CMK (cell line): ENCODE measurements around the gene C4orf54.

Experiments
- DNase-seq: peaks from one replicate; pipeline ENCODE4 v3.0.0-alpha.2; 2010; ENCODE audit warnings: low read depth

C4orf54 gene

DNA sequence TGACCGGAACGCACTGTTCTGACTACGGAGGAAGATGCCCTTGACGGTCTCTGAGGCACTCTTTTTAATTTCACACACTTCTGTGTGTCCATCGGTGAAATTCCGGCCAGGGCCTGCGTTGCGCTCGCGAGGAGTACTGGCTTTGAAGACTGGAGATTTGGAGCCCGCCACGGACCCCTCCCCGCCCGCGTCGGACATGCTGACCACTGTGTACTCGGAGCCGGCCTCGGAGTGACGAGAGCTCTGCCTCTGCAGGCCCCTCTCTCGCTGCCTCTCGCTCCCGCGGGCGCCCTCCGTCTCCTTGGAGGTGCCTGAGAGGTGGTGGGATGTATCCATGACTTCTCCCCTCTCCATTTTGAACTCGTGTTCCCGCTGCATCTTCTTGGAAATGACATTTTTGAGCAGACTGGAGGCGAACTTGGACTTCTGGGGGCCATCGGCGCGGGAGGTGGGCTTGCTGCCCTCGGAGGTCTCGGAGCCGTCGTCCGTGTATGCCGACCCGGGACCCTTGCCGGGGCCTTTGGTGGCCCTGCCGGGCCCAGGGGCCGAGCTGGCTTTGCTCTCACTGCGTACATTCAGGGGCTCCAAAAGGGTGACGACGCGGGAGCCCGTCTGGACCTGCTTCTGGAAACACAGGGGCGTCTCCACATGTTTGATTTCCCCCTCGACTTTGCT is 5.7 kb downstream of the C4orf54 start:
- no peak for DNase-seq

DNA sequence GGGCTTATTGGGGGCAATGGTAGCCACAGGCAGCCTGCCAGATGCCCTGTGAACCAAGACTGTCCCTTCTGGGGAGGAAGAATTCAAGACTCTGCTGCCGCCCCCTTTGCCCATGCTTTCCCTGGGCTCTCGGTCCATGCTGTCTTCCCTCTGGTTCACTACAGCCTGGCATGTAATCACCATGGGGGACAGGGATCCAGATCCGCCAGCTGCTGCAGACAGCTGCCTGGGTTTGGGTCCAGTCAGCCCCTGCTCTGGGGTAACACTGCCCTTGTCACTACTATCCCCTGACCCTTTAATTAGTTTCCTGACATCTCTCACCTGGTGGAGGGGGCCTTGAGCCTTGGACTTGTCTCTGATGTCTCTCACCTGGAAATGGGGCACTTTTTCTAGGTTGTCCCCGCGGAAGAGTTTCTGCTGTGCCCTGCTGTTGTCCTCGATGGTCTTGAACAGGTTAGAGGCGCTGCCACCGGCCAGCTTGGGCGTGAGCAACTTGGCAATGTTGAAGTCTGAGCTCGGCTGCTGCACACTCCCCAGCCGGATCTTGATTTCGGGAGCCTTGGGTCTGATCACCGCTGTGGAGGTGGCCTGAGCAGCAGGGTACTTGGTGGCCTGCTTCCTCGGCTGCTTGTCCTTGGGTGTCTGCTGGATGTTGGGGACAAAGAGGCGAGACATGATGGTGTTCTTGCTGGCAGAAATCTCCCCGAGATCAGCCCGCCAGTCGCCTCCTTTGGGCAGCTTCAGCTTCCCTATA is 6.4 kb downstream of the C4orf54 start:
- DNase-seq = no peak

DNA sequence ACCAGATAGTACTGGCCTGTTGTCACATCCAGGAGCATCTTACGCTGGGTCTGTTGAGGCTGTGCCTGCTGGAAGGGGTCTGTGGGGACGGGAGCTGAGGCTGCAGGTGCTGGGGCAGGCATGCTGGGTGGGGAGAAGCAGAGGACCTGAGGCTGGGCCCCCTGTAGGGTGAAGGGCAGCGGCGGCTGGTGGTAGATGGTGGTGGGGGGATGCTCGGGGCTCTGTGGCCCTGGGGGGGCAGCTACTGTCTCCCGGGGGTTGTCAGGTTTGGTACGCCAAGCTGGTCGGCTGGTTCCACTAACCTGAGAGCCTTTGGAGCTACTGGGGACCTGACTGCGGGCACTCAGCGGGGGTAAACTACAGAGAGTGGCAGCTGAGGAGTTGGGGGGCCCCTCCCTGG is 7.8 kb downstream of the C4orf54 start:
- DNase-seq = no peak

DNA sequence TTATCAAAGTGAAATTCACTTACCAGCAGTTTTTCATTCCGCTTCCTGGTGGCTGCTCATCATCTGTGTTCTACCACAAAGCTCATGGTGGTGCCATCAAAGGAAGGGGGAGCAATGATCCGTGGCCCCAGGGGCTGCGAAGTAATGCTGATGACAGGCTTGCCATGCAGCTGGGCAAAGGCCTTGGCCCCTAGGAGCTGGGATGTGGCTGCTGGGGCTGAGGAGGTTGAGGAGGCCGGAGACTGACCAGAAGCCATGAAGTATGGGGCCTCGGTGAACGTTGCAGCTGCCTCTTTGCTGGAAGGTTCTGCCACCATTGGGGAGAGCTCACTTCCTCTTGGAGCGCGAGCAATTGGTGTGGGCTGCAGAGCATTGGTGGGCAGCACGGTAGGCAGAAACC is 8.4 kb downstream of the C4orf54 start:
- no peak for DNase-seq

DNA sequence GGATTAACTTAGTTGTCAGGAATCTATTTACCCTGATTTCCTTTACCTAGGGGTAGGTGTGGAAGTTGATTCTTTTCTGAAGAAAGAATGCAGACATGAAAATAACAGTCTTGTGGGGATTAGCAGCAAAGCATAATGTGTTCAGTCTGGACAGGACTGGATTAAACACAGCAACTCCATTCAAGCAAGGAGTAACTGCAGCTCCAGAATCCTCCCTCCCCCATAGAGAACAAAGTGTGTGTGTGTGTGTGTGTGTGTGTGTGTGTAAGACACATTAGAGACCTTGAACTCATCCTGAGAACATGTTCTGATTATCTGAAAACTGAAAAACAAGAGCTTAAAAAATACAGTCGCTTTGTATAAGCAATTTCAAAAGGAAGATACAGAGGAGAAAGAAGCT is 9.3 kb downstream of the C4orf54 start:
- no peak for DNase-seq

DNA sequence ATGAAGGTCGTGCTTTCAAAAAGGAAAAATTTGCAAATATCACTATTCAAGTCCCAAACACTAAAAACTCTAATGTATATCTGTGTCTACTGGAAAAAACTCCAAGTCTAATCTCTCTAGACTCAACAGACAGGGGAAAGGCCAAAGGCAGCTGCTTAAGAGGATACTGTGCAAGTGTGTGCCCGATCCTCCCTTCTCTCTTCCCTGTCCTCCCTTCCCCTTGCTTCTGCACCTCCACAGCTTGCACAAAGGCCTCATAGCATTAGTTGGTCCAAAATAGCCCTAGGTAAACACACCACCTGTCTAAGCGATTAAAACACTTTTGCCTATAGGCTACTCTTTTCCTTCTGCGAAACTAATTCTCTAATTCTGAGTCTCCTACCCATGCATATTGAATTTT is 10.6 kb downstream of the C4orf54 start:
- DNase-seq = no peak

DNA sequence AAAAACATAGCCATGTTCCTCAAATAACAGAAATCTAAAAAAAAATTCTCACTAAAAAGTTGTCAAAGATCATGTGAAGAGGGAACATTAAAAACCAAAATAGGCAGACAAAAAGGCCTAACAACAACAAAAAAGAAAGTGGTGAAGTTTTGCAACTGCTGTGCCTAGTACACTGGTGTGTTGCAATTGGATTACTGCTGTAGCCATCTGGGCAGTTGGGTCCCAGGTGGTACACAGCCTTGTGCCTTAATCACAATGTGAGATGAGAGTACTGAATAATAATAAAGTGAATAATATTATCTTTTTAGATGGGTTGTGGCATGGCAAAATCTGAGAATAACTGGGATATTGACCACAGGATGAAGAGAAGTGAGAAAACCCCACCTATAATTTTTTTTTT is 12.0 kb downstream of the C4orf54 start:
- no peak for DNase-seq

DNA sequence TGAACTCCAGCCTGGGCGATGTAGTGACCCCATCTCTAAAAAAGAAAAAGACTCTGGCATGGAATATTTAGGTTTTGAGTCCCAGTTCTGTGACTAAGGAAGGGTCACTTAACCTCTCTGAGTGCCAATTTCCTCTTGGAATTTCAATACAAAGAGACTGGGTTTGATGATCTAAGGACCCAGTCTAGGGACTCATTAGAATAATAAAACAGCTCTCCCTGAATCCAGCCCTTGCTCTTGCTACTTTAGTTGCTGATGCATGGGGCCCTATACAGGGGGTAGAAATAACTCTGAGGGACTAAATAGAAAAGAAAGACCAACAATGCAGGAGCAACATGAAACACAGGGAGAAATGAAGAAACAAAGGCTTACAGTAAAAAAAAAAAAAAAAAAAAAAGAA is 12.6 kb downstream of the C4orf54 start:
- no peak for DNase-seq

DNA sequence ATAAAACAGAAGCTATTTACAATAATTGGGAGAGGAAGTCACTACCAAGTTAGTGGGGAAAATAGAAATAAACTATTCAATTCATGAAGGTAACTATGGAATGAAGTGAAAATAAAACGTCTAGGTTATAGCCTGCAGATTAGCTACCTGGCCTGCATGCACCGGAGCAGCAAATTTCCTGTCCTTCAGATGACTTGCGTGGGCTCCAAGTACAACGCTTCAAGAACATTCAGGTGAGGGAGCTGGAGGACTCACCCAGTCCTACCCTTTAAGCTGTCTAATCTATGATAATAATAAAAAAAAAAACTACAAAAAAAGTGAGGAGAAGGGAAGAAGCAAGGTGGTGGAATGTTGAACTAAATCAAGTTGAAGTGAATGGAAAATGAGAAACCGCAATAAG is 13.2 kb downstream of the C4orf54 start:
- no peak for DNase-seq

DNA sequence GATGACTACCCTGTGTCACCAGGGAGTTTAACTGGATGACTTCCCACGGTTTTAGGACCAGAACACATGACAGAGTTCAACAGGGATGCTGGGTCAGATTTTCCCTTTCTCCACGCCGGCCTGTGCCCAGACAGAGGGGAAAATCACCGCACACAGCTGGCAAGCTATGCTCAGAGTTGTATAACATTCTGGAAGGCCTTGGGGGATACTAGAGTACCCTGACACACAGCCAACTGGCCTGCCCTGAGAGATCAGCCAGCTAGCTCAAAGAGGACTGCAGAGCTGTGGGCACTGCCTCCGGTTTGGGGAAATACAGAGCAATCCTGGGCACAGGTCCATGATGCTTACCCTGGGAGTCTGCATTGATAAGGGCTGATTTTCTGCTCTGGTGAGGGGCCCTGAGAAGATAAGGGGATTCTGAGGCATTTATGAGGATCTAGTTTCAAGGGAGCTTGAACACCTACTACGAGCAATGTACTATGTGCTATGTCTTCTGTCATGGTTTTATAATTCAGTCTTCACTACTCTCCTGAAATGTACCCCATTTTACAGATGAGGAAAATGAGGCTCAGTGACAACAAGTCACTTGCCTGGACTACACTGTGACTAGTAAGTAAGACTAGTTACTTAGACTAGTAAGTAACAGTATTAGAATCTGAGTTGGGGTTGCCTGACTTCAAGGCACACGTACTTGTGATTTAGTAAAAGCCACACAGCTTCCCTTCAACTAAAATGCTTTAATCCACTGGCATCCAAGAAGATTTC is 14.7 kb downstream of the C4orf54 start:
- no peak for DNase-seq

DNA sequence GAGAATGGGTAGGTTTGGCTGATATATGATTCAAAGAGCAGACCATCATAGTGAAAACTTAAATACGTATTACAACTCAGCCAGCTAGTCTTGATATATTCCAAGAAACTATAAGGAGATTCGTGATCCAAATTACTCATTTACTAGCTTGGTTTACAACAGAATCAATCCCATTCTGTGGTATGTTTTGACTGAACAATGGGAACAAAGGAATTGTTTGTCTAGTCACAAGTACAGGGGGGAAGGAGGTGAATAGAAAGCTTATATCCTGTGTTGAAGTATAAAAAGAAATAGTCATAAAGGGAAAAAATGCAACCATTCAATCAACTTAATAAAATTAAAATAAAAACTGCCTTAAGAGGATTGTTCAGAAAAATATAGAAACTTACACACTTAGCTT is 17.0 kb downstream of the C4orf54 start:
- no peak for DNase-seq

DNA sequence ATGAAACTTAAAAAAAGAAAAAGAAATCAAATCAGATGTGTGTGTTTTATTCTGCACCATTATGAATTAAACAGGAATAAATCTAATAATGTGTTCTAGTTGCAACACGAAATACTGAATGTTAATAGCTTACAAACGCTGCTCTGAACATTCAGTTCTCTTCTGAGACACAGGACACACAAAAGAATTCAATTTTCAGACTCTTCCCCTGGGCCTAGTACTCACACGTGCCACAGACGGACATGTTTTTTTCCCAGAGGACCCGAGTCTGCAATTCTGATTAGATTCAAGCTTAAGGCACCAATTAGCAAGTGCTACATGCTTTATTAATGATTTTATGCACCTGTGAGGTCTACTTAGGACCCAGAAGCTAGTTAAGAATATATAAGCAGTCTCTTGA is 20.5 kb downstream of the C4orf54 start:
- no peak for DNase-seq

DNA sequence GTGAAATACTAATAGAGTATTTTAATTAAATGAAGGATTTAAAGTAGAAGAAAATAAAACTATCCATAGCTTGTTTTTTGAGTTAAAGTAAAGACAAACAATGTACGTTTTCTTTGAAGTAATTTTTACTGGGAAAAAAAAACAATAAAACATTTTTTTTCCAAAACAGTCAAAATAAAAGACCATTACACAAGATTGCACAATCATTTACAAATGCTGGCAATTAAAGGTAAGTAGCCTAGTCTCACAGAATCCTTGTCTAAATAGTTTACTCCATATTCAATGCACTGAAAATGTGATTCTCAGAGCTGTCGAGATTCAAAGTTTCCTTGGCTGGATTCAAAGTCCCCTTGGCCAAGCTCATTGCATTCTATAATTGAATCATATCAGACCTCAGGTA is 21.2 kb downstream of the C4orf54 start:
- DNase-seq = no peak

DNA sequence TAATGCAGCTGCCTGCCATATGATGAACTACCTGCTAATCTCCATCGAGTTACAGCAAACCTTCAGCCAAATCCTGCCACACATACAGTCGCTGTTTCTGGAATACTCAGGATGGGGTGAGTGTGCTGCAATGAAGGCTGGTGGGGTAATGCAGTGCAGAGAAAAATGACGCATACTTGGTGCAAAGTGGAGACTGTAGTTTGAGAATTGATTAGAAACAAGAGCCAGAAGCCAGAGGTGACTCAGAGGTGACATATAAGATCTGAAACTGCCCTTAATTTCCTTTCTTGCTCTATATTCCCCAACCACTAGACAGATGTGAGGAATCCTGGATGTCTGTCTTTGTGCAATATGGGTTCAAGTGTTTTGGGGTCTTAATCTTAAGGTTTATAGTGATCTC is 22.0 kb downstream of the C4orf54 start:
- DNase-seq = no peak

DNA sequence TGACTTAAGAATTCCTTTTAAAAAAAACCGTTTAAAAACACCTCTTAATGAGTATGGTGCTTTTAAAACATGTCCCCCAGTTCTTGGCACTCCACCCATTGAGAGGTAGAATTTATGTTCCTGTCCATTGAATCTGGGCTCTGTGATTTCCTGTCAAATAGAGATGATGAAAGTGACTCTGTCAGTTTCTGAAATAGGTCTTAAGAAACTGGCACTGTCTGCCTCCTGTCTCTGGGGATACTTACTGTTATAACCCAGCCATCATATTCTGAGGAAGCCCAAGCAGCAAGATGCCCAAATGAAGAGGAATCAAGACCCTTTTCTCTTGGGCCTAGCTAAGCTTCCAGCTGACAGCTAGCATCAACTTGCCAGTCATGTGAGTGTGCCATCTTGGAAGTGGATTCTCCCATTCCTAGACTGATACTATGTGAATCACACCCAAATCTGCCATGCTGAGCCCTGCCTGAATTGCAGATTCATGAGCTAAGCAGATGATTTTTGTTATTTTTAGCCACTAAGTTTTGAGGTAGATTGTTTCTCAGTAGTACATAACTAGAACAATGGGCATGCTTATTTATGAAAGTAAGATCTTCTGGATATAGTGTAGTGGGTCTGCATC is 22.8 kb downstream of the C4orf54 start:
- no peak for DNase-seq

DNA sequence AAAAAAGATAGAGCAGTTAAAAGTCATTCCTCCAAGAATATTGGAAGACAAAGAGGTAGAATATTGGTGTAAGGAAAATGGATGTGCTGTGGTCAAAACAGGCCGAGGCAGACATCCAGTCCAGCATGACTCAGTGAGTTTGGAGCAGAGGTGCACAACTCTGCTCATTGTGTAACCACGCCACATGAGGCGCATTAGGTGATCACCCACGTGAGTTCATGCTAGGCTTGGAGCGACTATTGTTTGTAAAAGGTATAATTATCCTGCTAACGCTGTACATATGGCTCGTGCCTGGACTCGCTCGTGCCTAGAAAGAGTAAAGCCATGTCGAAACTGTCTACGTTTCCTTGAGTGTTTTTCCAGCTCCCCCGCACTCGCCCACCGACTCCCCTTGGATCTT is 23.9 kb downstream of the C4orf54 start:
- no peak for DNase-seq

DNA sequence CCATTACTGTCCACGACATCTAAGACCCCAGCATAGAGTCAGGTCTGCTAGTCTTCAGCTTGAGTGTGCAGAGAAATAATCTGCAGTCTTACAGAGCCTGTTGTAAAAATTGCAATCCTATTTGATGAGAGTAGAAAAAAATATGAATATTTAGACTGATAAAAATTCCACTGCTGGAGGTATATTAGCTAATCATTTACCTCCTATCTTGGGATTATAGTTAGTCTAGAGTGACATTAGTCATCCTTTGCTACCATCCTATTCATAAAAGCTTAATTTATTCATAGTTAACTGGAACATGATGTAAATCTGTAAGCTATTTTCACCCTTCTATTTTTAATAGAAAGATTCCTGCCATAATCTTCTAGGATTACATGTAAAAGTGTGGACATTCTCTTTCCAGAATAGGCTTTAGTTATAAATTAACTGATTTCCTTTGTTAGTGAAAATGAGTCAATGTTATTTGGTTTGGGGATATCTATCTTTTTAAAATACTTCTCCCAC is 26.7 kb downstream of the C4orf54 start:
- DNase-seq = no peak

DNA sequence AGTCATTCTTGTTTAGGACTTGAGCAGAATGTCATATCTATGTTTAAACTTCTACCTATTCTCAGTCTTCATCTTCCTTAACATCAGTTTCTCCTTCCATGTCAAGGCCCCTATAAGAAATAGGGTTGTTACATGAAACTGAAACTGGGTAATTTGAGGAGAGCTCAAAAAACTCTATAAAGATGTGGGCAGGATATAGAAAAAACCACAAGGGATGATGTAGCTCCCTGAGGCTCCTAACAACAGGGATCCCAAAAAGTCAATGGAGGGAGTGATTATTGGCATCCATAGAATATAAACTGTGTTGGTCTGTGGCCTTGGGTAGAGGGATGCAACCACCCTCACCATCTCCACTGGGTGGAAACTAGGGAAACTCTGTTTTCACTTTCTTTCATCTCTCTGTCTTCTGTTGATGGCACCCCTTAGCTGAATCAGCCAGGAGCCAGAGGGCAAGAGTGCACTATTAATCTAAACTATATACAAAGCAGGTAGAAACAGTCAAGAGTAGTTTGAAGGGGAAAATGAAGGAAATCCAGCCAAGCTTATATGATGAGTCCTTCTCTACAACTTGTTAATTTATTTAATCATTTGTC is 27.6 kb downstream of the C4orf54 start:
- DNase-seq = no peak

DNA sequence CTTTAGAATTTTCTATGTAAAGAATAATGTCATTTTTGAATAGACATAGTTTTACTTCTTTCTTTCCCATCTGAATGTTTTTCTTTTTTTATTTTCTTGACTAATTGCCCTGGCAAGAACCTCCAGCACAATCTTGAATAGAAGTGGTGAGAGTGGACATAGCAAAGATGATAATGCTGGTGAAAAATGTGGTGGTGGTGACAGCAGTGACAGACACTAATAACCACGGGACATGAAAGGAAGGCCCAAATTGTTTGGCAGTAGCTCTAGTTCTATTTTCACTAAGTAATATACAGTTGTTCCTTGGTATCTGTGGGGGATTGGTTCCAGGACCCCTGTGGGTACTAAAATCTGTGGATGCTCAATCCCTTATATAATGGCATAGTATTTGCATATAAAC is 29.6 kb downstream of the C4orf54 start:
- no peak for DNase-seq

DNA sequence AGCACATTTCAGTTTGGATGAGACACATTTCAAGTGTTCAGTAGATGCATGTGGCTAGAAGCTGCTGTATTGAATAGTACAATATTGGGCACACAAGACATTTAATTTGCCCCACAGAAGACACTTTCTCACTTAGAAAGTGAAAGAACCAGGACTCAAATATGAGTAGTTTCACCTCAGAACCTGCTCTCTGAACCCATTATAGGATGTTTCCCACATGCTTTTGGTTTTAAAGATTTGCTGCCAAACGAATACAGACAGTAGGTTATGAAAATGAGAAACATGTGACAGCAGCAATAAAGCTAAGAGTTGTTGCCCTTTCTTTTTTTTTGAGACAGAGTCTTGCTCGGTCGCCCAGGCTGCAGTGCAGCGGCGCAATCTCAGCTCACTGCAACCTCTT is 32.3 kb downstream of the C4orf54 start:
- DNase-seq = no peak

DNA sequence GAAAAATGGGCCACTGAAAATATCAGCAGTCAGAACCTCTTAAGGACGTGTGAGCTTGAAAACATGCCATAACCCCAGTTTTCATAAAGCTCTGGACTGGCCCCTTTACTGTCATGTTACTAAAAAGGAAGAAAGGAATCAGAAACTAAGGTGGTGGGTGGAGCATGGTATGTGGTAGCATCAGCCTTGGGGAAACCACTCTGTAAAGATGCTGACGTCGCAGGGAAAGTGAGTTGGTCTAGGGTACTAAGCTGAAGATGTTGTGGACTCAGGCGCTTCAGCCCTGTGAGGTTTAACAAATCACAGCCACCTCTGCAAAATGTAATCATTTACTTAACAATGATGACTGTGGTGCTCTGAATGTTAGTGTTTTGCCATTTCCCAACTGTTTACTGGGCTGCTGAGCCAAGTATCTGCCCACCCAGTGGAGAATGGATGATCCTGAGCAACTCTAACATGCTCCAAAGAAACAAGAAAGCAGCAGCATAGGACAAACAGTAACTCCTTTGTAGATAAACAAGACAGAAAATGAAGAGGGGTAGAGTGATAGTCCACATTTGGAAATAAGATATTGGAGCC is 33.4 kb downstream of the C4orf54 start:
- no peak for DNase-seq

DNA sequence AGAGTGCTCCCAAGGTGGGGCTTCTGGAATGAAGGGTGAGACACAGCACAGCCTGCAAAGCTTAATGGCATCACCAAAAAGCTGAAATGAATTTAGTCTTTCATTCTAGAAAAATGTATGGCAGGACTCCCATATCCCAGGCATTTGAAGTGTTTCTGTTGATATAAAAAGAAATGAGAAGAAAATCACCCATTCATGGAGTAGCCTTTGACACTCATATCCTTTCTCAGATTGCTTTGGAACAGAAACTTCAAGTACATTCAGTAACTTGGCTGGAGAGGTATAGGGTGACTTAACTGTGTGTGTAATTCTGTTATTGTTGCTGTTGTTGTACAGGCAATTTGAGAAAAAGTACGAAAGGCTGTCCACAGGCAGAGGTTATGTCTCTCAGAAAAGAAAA is 35.3 kb downstream of the C4orf54 start:
- DNase-seq = no peak
